ENCODE results near the gene XPA. TPM values are rescaled to one million over a fixed set of nuclear protein-coding genes. Genes with fewer than 3 reads are reported as not detected.
"Not testable (repeated sequence)": the region's sequence is repeated elsewhere in the genome, so short reads cannot be mapped to it uniquely, and the experiment has no call there.

The XPA gene
- total RNA-seq, 1 donor from 2014 or later: 6.4 TPM

DNA sequence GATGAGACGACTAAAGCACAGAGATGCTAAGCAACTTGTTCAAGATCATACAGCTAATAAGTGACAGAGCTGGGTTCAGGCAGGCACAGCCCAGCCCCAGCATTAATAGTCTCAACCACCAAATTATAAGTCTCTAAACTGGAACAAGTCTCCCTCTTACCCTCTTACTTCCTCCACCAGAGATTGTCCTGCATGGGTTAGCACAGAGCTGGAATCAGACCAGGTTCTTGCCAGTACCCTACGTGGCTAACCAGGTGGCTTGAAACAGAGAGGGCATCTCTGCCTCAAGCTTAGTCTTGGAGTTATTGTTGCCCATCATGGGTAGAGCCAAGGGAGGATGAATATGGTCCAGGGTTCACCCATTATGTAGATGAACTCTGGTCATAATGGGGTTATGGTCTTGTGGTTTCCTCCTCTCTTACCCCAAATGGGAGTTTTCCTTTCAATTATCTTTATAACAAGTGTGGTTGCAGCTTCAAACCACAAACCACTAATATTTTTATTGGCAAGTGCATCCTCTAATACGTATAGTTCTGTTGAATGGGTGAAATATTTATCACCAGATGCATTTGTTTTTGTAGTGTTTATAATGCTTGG, 8.3 kb upstream of the XPA start:
- no peak for DNase-seq
- no peak for ATAC-seq
- intact Hi-C loops (cut with micrococcal nuclease): no loop called here

DNA sequence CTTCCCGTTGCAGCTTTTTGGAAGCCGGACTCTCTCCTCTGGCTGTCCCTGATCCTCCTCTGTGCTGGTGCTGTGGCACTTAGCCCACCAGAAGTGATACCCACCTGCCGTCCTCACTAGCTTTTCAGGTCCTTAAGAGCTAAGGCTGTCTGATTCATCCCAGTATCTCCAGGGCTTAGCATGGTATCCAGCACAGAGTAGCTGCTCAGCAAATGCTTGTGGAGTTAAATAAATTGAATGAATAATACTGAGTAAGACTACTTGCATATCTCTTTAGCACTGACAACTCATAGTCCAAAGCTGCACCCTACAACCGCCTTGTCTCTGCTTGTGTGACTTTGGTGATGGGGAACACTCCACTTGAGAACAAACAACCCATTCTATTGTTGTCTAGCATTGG, 7.7 kb upstream of the XPA start:
- intact Hi-C loops (cut with micrococcal nuclease): no loop called here
- no peak for ATAC-seq
- no peak for DNase-seq

DNA sequence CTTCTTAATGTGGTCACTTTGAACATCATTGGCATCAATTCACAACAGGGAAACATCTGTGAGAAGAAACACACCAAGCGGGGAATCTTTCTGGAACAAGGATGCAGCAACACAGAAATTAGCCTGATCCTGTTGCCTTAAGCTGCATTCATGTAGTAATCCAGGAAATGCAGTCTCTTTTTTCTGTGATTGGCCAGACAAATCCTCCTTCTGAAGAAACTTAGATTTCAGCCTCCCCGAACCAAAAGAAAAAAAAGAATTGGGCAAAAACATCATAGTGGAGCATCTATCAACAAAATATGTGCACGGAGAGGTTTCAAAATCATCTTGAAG, 7.2 kb upstream of the XPA start:
- DNase-seq (no peak), ATAC-seq (no peak)
- intact Hi-C loops (cut with micrococcal nuclease): no loop called here

DNA sequence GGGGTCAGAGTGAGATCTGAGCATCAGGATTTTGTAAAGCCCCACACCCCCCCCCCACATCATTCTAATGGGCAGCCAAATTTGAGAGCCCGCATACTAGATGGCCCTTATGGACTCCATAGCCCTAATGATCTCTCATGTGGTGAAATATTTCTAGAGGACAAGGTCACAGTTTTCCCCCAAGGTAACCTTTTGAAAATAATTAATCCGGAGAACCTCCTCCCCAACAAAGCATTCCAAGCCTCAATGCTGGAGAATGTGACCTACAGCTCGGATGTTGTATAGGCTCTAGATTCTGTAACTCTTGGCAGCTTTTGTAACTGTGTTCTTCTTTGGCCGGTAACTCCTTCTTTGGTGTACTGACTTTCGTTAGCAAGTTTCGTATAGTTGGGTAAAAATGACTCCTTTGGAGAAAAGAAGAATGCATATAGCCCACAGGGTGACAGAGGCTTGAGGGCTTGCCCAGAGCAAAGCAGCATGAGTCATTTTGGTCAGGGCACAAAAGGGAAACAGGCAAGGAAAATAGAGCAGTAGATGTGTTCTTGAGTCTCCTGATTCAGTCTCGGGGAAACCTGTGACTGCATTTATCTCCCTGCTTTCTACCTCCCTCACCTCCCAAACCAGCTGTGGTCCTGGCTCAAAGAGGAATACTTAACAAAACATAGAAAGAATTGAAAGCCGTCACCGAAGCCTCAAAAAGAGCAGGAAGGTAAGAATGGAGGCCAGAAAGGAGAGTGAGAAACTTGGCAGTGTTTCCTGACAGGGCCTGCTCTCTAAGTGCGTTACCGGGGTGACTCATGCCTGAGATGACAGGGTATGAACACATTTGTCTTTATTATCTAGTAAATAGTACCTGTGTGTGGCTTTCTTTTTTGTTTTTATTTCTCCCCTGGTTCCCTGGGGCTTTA, 6.6 kb upstream of the XPA start:
- DNase-seq (no peak), ATAC-seq (peak; percentile 45)
- intact Hi-C loops (cut with micrococcal nuclease): no loop called here

DNA sequence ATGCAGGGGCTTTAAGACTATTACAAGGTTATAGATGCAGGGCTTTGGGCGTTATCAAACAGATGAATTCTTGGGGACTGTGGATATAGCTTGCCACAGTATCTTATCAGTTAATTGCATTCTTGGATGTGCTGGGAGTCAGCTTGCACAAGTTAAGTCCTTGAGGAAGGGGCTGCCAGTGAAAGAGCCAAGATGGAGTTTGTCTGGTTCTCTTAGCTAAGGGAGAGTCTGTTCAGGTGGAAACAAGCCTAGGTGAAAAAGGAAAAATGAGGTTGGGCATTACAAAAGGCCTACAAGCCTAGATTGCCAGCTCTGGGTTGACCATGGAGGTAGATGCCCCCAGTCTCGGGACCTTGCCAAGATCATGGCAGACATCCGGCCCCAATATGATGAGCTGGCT, 2.7 kb upstream of the XPA start:
- intact Hi-C loops (cut with micrococcal nuclease): loop anchor here (10.0 kb wide), 1 partner anchor 65 kb away; the partner anchor contains the start of genes NCBP1 and TSTD2
- DNase-seq, ATAC-seq: not testable (repeated sequence)

DNA sequence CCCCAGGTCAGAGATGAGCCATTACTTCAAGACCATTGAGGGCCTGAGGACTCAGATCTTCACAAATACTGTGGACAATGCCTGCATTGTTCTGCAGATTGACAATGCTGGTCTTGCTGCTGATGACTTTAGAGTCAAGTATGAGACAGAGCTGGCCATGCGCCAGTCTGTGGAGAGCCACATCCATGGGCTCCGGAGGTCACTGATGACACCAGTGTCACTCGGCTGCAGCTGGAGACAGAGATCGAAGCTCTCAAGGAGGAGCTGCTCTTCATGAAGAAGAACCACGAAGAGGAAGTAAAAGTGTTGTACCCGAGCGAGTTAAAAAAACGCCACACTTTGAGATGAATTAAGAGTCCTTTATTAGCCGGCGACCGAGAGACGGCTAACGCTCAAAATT, 2.1 kb upstream of the XPA start:
- not testable (repeated sequence) for DNase-seq, ATAC-seq
- intact Hi-C loops (cut with micrococcal nuclease): loop anchor here (10.0 kb wide), 1 partner anchor 64 kb away; the partner anchor contains the start of genes NCBP1 and TSTD2

DNA sequence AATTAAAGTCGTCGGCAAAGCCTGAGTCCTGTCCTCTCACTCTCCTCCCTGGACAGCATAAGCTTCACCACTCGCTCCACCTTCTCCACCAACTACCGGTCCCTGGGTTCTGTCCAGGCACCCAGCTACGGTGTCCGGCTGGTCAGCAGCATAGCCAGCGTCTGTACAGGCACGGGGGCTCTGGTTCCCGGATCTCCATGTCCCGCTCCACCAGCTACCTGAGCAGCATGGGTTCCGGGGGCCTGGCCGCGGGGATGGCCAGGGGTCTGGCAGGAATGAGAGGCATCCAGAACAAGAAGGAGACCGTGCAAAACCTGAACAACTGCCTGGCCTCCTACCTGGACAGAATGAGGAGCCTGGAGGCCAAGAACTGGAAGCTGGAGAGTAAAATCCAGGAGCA, 1.7 kb upstream of the XPA start:
- DNase-seq (no peak), ATAC-seq (no peak)
- intact Hi-C loops (cut with micrococcal nuclease): loop anchor here (10.0 kb wide), 1 partner anchor 64 kb away; the partner anchor contains the start of genes NCBP1 and TSTD2

DNA sequence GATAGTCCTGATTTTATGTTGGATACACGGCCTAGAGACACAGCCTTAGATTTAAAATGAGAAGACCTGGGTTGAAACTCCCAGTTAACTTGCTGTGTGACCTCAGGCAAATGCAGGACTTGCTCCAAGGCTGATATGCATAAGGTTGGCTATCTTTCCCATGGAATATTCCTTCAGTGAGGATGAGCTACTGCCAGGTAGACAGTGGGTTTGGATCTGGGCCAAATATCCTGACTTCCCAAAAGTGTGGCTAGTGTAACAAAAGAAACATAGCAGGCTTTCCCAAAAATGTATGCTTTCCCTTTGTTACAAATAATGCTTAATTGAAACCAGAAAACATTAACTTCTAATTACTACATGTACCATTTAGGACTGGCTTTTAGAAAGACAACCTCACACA, 697 bp upstream of the XPA start:
- intact Hi-C loops (cut with micrococcal nuclease): loop anchor here (10.0 kb wide), 1 partner anchor 63 kb away; the partner anchor contains the start of genes NCBP1 and TSTD2
- DNase-seq (no peak), ATAC-seq (no peak)

DNA sequence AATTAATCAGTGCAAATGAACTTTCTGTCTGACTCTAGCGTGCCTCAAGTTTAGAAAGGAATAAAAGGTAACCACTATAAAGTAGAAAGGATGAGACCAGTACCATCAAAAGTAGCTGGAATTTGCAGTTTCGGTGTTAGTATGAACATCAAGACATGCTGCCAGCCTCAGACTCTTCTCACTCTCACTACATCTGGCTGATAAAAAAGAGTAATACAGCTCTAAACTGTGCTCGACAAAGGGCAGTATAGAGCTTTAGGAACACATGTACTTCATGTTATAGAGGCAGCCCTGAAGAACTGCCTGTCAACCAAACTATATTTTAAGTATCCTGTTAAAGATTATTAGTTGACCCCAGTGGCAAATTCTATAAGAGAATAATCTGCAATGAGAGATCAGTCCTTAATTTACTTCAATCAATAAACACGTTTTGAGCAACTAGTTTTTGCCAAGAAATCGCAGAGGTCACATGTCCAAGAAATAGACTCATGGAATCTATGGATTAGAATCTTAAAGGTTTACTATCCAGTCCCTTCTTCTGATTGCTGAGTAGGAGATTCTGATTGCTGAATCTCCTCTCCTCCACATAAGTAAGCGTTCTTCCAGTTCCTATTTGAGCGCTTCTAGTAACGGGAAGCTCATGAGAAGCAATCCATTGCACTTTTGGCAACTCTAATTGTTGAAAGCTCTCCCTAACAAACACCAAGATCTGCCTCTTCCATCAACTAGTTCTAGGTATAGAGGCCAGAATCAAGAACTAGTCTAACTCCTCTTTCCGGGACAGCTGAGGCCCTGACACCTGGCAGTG, 941 bp downstream of the XPA start:
- no peak for DNase-seq
- no peak for ATAC-seq
- intact Hi-C loops (cut with micrococcal nuclease): loop anchor here (10.0 kb wide), 1 partner anchor 61 kb away; the partner anchor contains the start of genes NCBP1 and TSTD2

DNA sequence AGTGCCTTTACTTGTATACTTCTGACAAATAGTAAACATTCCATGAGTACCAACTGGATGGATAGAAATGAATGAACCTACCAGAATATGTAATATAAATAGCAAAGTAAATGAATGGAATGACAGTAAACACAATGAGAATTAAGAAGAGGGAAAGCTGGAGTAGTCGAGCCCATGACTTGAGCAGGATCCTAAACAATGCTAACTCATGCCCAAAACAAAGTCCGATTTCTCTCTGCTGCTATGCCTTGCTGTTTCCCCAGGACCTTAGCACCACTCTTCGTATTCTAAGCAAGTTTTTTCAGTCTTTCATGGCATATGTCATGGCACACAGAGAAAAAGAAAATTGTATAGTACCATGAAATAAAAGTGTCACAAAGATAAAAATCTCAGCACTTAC, 1.8 kb downstream of the XPA start:
- intact Hi-C loops (cut with micrococcal nuclease): loop anchor here (10.0 kb wide), 1 partner anchor 61 kb away; the partner anchor contains the start of genes NCBP1 and TSTD2
- DNase-seq (no peak), ATAC-seq (no peak)

DNA sequence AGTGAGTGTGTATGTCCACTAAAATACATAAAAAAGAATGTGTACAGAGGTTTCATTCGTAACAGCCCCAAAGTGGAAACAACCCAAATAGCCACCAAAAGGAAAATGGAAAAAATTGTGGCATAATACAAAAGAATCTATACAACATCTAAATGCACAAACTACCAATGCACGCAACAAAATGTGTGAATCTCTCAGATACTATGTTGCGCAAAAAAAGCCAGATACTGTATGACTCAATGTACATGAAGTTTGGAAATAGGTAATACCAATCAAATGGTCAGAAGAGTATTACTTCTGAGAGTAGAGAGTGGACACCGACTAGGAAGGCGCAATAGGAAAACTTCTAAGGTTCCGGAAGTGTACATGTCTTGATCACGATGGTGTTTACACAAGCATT, 2.4 kb downstream of the XPA start:
- intact Hi-C loops (cut with micrococcal nuclease): loop anchor here (10.0 kb wide), 1 partner anchor 60 kb away; the partner anchor contains the start of genes NCBP1 and TSTD2
- no peak for DNase-seq
- ATAC-seq: no peak

DNA sequence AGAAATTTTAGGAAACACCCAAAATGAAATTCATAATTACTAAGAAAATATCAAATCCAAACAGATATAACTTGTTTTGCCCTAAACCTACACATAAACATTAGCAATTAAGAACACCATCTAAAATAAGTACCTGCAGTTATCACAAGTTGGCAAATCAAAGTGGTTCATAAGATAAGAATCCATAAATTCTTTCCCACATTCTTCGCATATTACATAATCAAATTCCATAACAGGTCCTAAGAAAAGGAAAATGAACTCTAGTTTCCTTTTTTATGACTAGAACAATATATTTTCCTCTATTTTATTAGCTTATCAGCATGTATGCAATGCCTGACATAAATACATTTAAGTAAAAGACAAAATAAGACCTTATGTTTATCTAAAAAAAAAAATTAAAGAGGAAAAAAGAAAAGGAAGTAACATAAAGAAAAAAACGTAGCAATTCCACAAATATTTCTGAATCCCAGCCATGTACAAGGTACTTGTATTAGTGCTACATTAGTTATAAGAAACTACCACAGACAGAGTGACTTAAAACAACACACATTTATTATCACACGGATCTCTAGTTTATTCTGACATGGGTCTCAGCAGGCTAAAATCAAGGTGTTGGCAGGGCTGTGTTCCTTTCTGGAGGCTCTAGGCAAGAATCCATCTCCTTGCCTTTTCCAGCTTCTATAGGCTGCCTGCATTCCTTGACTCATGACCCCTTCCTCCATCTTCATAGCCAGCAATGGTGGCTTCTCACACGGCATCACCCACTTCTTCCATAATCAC, 7.5 kb downstream of the XPA start:
- ATAC-seq (no peak), DNase-seq (no peak)
- intact Hi-C loops (cut with micrococcal nuclease): loop anchor here (10.0 kb wide), 1 partner anchor 55 kb away; the partner anchor contains the start of genes NCBP1 and TSTD2

DNA sequence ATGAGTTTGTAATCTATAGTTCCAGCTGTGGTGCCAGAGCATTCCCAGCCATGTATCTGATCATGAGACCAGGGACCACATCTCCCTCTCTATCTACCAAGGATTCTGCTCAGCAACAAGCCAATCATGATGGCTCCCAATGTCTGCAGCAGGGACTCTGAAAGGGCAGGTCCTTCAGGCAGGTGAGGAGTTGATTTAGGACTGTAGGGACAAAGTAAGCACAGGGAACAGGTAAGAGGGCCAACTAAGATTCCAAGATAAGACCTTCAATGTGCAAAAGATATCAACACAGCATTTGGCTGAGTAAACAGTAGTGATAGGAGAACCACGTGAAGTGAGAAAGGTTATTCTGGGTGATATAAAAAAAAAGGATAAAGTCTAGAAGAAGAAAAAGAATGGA, 8.5 kb downstream of the XPA start:
- intact Hi-C loops (cut with micrococcal nuclease): no loop called here
- ATAC-seq: no peak
- DNase-seq: no peak

DNA sequence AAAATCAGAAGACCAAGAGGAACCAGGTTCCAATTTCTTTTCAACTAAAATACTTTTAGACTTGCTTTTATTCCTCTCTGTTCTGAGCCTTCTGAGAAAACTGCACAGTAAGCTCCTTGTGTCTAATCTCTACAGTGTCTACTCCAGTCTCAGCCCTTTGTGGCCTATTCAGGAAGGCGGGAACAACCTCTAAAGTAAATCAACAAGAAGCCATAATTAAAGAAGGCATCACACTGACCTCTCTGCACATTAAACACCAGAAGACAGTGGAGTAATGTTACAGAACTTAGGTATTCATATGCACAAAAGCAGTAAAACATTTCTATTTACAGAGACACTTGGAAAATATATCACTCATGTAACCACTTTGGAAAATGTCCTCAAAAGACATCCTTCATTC, 14.9 kb downstream of the XPA start:
- DNase-seq (no peak), ATAC-seq (no peak)
- intact Hi-C loops (cut with micrococcal nuclease): no loop called here

DNA sequence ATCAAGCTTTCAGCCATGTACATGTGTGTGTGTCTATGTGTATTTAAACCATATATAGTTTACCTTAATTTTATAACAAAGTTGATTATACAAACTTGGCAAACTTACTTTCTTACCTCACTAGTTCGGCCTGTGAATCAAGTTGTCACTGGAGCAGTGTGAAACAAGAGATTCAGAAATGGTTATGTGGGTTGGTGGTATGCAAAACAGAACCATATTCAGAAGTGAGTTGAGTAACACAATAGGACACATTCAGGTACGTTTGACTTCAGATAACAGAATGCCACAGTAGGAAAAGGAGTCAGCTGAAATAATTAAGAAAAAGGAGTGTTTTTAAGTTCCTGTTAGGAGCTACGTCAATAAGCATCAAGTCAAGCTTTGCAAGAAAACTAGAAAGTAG, 21.5 kb downstream of the XPA start:
- ATAC-seq: no peak
- intact Hi-C loops (cut with micrococcal nuclease): no loop called here
- DNase-seq: no peak

DNA sequence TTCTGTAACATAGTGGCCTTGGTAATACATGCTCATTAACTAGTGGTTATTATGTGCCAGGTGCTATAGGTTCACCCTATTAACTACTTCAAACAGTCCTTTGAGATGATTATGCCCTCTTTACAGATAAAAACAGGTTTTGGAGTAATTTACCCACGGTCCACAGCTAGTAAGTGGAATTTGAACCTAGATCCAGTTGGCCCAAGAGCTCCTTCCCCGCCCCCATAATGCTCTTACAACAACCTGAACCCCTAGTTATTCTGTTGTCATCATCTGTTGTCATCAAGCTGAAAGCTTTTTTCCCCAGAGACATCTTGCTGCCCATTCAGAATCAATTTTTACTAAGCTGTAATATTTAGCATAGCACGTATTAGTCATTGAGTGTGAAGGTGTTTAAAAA, 23.2 kb downstream of the XPA start:
- ATAC-seq (no peak), DNase-seq (no peak)
- intact Hi-C loops (cut with micrococcal nuclease): no loop called here

DNA sequence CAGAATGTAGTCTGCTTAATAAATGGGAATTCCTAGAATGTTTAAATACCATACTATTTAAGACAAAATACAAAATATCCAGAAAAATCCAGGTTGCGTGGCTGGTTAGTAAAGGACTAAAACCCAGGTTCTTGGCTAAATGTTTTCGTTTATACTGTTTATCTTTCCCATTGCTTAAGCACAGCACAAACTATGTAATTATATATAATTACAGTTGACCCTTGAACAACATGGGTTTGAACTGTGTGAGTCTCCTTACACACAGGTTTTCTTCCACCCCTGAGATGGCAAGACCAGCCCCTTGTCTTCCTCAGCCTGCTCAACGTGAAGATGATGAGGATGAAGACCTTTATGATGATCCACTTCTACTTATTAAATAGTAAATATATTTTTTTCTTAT, 24.7 kb downstream of the XPA start:
- DNase-seq (no peak), ATAC-seq (no peak)
- intact Hi-C loops (cut with micrococcal nuclease): no loop called here

DNA sequence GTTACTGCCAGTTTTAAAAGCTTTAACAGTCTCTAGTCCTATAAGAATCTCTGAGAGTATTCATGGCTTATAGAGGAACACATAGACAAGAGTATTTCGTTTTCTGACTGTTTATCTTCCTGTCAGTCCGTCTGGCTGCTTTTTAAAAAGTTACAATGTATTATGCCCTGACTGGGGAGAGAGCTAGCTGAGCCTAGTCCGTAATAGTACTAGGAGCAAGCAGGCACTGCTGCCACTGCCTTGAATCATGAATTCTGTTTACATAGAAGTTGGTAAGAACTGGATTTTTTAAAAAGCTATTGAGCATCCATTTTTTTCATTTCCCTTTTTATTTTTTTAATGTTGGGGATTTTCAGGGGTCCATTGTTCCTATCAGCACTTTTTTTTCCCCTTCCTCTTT, 26.6 kb downstream of the XPA start:
- ATAC-seq (no peak), DNase-seq (no peak)
- intact Hi-C loops (cut with micrococcal nuclease): no loop called here

DNA sequence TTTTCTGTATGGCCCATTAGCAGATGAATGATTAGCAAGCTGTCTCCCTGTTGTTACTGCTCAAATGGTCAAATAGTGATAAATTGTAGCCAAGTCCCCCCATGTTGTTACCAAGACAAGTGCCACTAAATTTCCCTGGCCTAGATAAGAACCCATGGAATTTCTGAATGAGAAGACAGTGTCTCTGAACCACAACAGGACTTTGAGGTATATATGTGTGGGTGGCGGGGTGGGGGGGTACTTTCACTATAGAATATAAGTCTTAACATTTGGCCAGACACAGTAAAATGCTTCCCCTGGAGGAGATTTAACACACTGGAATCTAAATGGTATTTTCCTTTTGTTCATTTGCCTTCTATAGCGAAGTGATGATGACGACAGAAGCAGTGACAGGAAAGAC, 28.7 kb downstream of the XPA start:
- DNase-seq: no peak
- intact Hi-C loops (cut with micrococcal nuclease): no loop called here
- no peak for ATAC-seq

Measured in left ventricle myocardium superior (tissue), 1 donor.